Kidney (tissue), 14 donors: ENCODE data around the gene IL1B. TPM values are rescaled to one million over a fixed set of nuclear protein-coding genes. Genes with fewer than 3 reads are reported as not detected.

ENCODE experiments used
- DNase-seq, 5 donors: peaks; one replicate each; pipeline ENCODE4 v3.0.0-alpha.2; 2013 to 2020
- FAIRE-seq: peaks from 2 replicates; lab custom pipeline; 2012; peaks lifted over from hg19 to GRCh38; lab: Jason Lieb, UNC
- H3K27ac ChIP-seq, 2 donors: one replicate each; pipeline ENCODE4 v1.7.0; 2013; ENCODE audit warnings: low read depth in 2 of 2, low read length in 2 of 2, inconsistent platforms in 1 of 2
- H3K27me3 ChIP-seq: one replicate; pipeline ENCODE4 v1.7.1; 2013; ENCODE audit warnings: low read length, inconsistent platforms; ENCODE audit not compliant: control insufficient read depth, insufficient read depth
- H3K36me3 ChIP-seq, 3 donors: one replicate each; pipeline versions ENCODE4 v1.7.0 to v1.7.1; 2013; ENCODE audit warnings: low read length in 3 of 3, control low read depth in 1 of 3, inconsistent platforms in 1 of 3; ENCODE audit not compliant: insufficient read depth in 3 of 3, control insufficient read depth in 2 of 3
- H3K4me1 ChIP-seq, 3 donors: one replicate each; pipeline versions ENCODE4 v1.7.0 to v1.7.1; 2013; ENCODE audit warnings: low read length in 3 of 3, inconsistent platforms in 1 of 3, low read depth in 1 of 3; ENCODE audit not compliant: control insufficient read depth in 2 of 3, insufficient read depth in 2 of 3
- H3K4me3 ChIP-seq, 3 donors: one replicate each; pipeline versions ENCODE4 v1.7.0 to v1.8.1; 2013; ENCODE audit warnings: low read length in 3 of 3, control low read depth in 1 of 3, inconsistent platforms in 1 of 3
- H3K9ac ChIP-seq, 3 donors: one replicate each; pipeline versions ENCODE4 v1.7.0 to v1.7.1; 2013; ENCODE audit warnings: low read length in 3 of 3, control low read depth in 1 of 3, inconsistent platforms in 1 of 3
- H3K9me3 ChIP-seq, 3 donors: one replicate each; pipeline versions ENCODE4 v1.7.0 to v1.7.1; 2013; ENCODE audit warnings: low read length in 3 of 3, control low read depth in 1 of 3, inconsistent platforms in 1 of 3; ENCODE audit not compliant: control insufficient read depth in 2 of 3, insufficient read depth in 1 of 3
- intact Hi-C: fragments of 100-400 bp; cut with DNase I; formaldehyde crosslinking; loops from one replicate; pipeline ENCODE4 v1.11.1; 2022
- polyA plus RNA-seq: library from polyadenylated mRNA; stranded (reverse); fragments of 350-450 nt; fragmentation: Illumina TruSeq; extraction: RNeasy Lipid Tissue Mini Kit (QIAGEN cat#74804); gene quantifications from one replicate; pipeline ENCODE4 v1.2.3, GENCODE V29; 2014; ENCODE audit warnings: low read depth, low replicate concordance; ENCODE audit not compliant: insufficient read depth
- total RNA-seq: library from RNA; stranded (reverse); fragmentation: NEBNext Ultra II Directional; extraction: Animal tissue kit (Norgen Biotek cat#: 25700); gene quantifications from one replicate; pipeline ENCODE4 v1.2.1, GENCODE V29; 2021
- TF ChIP-seq, protein P1 (sequence below): IDR thresholded peaks from 3 replicates; pipeline ENCODE4 v1.5.1; 2012; ENCODE audit warnings: mild to moderate bottlenecking, moderate library complexity, borderline replicate concordance; ENCODE audit not compliant: insufficient read depth; ENCODE audit errors: extremely low read depth
- donor health status: control.
- donor health status: control.
- donor health status: control.
- donor health status: control.
- donor health status: control.
- donor health status: DM: yes; HTN: yes; CAD: no.
- donor health status: Normal renal cell carcinoma (clear cell type).

The IL1B gene
- total and polyA plus RNA-seq, 2 donors from 2014 or later = 0.56 to 2.9 TPM

DNA sequence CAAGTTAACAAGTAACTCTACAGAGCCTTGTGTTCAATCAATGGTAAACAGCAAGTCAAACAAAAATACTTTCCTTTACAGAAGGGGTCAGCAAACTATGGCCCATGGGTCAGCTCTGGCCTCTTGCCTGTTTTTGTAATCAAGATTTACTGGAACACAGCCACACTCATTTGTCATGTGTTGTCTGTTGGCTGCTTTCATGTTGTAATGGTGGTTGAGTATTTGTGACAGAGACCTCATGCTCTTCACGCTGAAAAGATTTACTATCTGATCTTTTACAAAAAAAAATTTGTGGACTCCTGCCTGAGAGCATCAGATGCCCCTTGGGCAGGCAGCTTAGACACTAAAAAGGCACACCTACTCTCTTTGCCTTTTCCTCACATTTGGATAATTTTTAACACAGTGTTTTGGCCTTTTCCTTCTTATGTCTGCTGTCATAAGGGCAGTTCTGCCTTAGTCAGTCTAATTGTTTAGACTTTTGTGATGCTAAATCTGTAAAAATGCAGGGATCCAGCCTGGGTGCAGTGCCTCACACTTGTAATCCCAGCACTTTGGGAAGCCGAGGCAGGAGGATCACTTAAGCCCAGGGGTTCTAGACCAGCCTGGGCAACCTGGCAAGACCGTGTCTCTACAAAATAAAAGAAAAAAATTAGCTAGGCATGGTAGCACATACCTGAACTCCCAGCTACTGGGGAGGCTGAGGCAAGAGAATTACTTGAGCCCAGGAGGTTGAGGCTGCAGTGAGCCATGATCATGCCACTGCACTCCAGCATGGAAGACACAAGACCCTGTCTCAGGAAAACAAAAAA lies 18.3 kb downstream of the IL1B start:
- no peak for FAIRE-seq
- peak overlapping the region; percentile 12 to 58 for H3K27ac ChIP-seq
- TF ChIP-seq, protein P1, sequence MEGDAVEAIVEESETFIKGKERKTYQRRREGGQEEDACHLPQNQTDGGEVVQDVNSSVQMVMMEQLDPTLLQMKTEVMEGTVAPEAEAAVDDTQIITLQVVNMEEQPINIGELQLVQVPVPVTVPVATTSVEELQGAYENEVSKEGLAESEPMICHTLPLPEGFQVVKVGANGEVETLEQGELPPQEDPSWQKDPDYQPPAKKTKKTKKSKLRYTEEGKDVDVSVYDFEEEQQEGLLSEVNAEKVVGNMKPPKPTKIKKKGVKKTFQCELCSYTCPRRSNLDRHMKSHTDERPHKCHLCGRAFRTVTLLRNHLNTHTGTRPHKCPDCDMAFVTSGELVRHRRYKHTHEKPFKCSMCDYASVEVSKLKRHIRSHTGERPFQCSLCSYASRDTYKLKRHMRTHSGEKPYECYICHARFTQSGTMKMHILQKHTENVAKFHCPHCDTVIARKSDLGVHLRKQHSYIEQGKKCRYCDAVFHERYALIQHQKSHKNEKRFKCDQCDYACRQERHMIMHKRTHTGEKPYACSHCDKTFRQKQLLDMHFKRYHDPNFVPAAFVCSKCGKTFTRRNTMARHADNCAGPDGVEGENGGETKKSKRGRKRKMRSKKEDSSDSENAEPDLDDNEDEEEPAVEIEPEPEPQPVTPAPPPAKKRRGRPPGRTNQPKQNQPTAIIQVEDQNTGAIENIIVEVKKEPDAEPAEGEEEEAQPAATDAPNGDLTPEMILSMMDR = no peak
- intact Hi-C loops = no loop called here
- H3K36me3 ChIP-seq = no peaks in the 10 kb centered on the region
- H3K9me3 ChIP-seq = no peaks in the 10 kb centered on the region
- no peak overlapping the region for H3K4me3 ChIP-seq
- peak in 3 of 5 donors; percentile 25 to 44 (median 40) for DNase-seq
- H3K27me3 ChIP-seq = no peaks in the 10 kb centered on the region
- peaks cover 0 to 14% (median 3%) of the 10 kb centered on the region in 3 donors for H3K4me1 ChIP-seq
- H3K9ac ChIP-seq = no peak overlapping the region

DNA sequence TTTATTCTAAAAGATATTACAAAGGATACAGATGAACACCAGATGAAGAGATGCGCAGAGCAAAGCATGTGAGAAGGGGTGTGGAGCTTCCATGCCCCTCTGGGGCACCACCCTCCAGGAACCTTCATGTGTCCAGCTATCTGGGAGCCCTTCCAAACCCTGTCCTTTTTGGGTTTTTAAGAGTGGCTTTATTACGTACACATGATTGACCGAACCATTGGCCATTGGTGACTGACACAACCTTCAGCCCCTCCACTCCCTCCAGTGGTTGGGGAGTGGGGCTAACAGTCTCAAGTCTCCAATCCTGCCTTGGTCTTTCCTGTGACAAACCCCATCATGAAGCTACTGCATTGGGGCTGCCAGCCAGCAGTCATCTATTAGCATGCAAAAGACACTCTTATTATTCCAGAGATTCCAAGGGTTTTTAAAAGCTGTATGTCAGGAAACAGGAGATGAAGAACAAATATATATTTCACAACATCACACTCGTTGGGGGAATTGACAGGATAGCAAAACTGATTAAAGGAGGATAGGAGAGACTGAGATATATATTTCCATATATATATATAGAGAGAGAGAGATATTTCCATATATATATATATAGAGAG lies 19.4 kb downstream of the IL1B start:
- H3K4me1 ChIP-seq = peaks cover 0 to 25% (median 8%) of the 10 kb centered on the region in 3 donors
- H3K27ac ChIP-seq = no peak overlapping the region
- no peaks in the 10 kb centered on the region for H3K9me3 ChIP-seq
- no peak overlapping the region for H3K4me3 ChIP-seq
- TF ChIP-seq, protein P1 = no peak
- intact Hi-C loops = no loop called here
- H3K36me3 ChIP-seq = no peaks in the 10 kb centered on the region
- no peak for DNase-seq
- no peaks in the 10 kb centered on the region for H3K27me3 ChIP-seq
- H3K9ac ChIP-seq = no peak overlapping the region
- no peak for FAIRE-seq

DNA sequence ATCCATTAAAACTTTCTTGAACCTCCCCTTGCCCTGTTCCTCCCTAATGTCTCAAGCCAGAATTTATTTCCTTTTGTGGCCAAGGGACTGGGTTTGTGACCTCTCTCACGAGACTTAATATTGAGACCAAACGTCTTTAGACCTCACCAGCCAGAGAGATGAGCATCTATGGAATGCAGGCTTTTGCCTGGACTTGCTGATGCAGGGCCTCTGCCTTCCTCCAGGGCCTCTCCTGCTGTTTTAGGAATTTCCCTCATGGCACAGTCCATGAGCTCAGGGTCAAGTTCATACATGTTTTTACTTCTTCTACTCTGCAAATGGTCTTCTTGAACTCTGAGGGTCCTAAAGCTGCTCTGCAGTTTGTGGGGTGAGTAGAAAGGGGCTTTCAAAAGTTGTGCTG lies 22.3 kb downstream of the IL1B start:
- H3K4me3 ChIP-seq = no peak overlapping the region
- H3K4me1 ChIP-seq = peaks cover 0 to 31% (median 15%) of the 10 kb centered on the region in 3 donors
- no peaks in the 10 kb centered on the region for H3K27me3 ChIP-seq
- H3K9me3 ChIP-seq = no peaks in the 10 kb centered on the region
- FAIRE-seq (no peak), DNase-seq (no peak)
- no peak overlapping the region for H3K27ac ChIP-seq
- H3K9ac ChIP-seq = no peak overlapping the region
- H3K36me3 ChIP-seq = no peaks in the 10 kb centered on the region
- intact Hi-C loops = no loop called here
- TF ChIP-seq, protein P1 = no peak
